Left lobe of liver (tissue), 2 donors: ENCODE data around the gene MAPKAPK2. TPM values are rescaled to one million over a fixed set of nuclear protein-coding genes. Genes with fewer than 3 reads are reported as not detected.
"Not testable (repeated sequence)": the region's sequence is repeated elsewhere in the genome, so short reads cannot be mapped to it uniquely, and the experiment has no call there.

ENCODE experiments used
- ATAC-seq: fragments of 200-7000 bp; cut with Tn5 transposase; one replicate; pipeline ENCODE4 v1.9.1; 2020; ENCODE audit warnings: mild to moderate bottlenecking, moderate library complexity
- DNase-seq: peaks from one replicate; pipeline ENCODE4 v3.0.0-alpha.2; 2020; ENCODE audit warnings: low spot score
- total RNA-seq: library from RNA; stranded (reverse); gene quantifications from one replicate; pipeline ENCODE4 v1.2.1, GENCODE V29; 2021
- donor health status: DM: no; HTN: no; CAD: no; lungs with moderate emphysema.
- donor health status: DM: no; HTN: yes; CAD: no.

Gene MAPKAPK2
- total RNA-seq, 1 donor from 2014 or later, result 41.0 TPM

DNA sequence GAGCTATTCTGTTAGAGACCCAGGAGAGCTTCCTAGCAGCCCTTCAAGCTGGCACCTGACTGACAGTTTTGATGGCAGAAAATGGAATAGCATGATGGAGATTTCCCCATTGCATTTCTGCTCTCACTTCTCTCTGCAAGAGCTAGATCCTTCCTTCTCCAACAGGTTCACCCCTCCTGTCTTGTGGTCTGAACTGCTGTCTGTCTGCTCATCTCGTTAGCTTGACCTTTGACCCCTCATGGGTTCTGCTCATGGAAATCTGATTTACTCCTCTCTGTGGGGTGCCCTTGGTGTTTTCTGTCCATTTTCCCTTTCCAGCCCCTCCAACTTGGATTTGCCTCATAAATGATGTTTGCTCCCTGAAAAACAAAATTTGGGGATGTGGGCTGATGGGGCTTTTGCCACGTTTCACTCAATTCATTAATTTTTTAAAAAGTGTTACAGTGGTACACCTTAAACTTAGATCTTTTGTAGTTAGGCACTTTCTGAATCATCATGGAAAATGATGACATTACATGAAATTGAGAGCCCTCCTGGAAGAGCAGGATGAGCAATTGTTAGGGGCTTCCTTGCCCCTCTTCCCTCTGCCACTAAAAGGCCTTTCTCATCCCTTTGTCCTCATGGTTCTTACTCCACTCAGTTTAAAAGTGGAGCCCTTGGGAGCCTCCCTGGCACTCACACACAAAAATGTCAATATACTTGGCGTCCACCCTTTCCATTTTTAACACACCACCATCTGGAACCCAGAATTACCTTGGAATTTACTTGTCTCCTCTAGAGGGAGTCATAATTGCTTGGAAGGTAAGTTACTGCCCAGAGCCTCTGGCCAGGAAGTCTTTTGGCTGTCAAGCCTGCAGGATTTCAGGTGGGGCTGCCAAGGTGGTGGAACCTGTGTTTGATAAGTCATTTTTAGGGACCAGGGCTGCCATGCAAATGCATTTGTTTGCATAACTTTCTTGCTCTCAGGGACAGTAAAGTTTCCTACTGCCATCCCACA lies 54.0 kb downstream of the MAPKAPK2 start:
- DNase-seq, result no peak

DNA sequence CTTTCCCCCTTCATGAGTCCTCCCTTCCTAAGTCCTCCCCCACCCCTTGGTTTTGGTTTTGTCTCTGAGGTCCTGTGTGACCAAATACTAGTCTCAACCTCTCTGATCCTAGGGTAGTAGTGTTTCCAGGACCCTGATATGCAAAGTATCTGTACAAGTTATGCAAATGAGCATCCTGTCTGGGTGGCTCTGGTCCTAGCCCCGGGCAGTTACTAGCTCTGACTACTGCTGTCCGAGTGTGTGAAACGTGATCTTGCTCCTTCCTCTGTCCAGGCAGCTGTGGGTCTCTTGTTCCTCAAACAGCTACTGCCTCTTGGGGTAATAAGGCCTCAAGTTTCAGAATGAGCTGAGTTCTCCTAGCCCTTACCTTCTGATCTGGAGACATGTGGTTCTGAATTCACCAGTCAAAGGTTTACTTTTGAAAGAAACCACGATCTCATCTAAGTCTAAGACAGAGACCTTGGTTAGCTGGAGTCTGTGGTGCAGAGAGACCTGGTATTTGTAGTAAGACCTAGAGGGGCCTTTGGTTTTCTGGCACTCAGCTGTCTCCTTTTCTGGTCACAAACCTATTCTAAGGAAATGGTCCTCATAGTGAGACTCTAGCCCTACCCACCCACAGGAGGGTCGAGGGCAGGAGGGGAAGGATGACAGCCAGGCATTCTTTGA lies 54.8 kb downstream of the MAPKAPK2 start:
- DNase-seq, result no peak
- ATAC-seq, result no peak

More for the DNA sequence above, 54.0 kb downstream of the MAPKAPK2 start:
- ATAC-seq, result no peak

DNA sequence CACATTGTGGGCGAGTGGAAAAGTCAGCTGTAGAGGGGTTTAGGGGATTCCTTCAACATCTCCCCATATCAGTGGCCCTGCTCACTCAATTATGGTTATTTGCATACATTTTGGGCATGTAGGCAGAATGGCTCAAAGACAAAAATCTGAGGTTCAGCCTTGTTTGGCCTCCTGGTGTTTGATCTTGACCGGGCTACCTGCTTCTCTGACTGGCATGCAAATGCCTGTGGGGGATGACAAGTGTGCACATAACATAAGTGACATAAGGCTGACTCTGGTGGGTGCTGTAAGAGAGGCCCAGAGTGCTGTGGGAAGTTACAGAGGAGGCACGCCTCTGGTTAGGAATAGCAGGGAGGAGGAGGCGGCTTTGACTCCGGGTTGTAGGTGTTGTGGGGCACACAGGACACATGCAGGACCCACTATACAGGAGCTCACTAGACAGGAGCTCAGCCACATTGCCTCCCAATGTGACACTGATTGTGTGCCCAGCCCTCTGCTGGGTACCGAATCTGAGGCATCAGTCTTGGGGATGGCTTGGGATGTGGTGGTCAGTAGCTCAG lies 56.5 kb downstream of the MAPKAPK2 start:
- ATAC-seq (no peak), DNase-seq (no peak)

DNA sequence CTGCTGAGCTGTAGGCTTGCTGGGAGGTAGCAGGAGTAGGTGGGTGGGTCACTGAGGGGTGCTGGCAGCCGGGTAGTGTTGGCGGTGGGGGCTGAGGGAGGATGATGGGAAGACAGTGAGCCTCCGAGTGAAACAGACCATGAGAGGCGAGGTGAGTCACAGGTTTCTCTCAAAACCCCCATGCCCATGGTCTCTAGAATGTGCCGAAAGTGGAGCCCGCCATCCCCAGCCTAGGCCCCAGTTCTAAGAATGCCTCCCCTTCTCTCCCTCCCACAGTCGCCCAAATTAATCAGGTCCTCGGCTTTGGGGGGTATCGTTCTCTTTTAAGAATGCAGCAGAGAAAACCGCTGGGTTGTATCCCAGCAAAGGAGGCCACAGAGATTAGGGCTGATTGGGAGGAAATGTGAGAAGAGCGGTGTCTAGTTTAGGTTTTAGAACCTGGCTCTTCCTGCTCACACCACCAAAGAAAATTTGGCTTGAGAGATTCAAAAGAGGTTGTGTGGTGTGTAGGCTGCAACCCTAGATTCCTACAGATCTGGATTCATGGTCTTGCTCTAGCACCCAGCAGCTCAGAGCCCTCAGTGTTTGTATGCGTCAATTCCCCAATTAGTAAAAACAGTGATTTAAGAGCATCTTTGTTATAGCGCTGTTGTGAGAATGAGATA lies 58.1 kb downstream of the MAPKAPK2 start:
- DNase-seq (no peak), ATAC-seq (no peak)

DNA sequence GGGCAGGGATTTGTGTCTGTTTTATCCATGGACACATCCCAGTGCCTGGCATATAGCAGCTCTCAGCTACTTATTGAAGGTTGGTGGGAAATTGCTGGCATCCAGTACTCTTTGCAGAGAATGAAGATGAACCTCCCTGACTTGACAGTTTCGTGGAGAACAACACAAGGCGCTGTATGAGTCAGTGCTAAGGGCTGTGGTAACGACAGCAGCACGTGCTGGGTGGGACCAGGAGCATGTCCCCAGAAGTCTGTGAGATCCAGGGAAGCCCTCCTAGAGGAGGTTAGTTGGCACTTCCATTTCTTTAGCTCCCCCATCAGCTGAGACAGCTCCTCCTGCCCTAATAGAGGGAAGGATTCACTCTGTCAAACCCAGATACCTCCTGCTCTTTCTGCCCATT lies 60.0 kb downstream of the MAPKAPK2 start:
- DNase-seq (no peak), ATAC-seq (no peak)

DNA sequence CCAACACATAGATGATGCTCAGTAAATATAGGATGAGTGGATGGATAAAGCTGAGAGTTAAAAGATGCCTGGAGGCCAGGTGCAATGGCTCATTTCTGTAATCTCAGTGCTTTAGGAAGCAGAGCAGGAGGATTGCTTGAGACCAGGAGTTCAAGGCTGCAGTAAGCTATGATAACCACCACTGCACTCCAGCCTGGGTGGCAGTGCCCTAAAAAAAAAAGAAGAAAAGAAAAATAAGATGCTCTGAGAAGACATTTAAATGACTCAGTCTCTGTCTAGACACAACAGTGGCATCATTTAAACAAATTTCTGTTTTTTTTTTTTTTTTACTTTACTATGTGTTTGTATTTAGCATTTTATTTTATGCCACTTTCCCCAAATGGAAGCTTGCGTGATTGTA lies 60.6 kb downstream of the MAPKAPK2 start:
- ATAC-seq, result no peak
- DNase-seq, result no peak

DNA sequence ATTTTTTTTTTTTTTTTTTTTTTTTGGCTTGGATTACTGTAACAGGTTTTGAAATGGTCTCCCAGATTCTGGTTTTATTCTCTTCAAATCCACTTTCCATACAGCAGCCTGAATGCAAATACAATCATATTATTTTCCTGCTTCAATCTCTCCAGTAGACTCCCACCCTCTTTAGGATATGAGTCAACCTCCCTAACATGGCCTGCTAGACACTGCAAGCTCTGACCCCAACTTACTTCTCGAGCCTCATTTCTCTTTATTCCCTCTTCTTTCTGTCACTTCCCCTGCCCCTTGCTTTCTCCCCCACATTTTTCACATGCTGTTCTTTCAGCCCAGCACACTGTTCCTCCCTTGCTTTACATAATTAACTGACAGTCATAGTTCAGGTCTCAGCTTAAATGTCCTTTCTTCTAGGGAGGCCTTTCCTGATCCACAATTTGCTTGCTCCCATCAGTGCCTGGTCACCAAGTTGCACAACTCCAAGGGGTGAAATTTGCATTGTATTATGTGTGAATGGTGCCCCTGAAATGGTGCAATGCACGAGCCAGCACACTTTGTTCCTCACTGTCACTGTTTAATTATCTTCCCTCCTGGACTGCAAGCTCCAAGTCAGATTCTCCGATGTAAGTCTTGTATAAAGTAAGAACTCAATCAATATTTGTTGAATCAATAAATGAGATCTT lies 63.8 kb downstream of the MAPKAPK2 start:
- DNase-seq, result no peak
- ATAC-seq, result no peak

DNA sequence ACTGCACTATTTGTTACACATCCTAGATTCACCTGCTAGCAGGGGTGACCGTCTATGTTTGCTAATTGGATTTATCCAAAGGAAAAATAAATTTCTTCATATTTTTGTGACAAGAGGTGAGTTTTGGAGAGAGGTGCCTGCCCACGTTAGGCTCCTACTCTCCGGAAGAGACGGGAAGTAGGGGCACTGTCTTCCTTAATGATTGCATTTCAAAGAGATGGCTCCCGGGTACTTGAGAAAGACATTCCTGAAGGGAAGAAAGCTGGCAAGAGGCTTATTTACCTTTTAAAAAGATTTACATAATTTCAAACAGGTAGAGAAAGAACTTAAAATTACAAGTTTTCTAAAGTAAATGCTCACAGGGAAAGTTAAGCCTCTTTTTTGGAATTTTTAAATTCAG lies 67.2 kb downstream of the MAPKAPK2 start:
- no peak for DNase-seq
- no peak for ATAC-seq

DNA sequence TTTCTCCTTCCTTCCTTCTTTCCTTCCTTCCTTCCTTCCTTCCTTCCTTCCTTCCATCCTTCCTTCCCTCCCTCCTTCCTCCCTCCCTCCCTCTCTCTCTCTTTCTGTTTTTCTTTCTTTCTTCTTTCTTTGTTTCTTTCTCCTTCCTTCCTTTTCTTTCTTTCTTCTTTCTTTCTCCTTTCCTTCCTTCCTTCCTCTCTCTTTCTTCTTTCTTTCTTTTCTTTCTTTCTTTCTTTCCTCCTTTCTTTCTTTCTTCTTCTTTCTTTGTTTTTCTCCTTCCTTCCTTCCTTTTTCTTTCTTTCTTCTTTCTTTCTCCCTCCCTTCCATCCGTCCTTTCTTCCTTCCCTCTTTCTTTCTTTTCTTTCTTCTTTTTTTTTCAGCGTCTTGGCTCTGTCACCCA lies 67.8 kb downstream of the MAPKAPK2 start:
- no peak for ATAC-seq
- no peak for DNase-seq

DNA sequence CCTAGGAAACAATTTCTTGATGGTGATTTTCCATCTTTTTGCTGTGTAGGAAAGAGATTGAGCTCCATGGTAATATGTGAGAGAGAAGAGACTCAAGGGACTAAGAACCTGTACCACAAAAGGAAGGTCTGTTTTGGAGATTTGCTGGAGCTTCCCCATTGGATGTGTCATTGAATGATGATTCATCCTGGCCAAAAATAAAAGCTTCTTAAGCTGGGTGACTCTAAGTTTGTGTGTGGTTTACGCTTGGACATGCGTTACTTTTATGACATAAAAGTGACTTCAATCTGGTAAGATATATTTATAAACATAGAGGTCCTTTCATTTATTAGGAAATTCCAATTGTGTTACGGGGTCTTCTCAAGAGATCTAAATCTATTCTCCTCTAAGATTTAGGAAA lies 68.4 kb downstream of the MAPKAPK2 start:
- no peak for DNase-seq

DNA sequence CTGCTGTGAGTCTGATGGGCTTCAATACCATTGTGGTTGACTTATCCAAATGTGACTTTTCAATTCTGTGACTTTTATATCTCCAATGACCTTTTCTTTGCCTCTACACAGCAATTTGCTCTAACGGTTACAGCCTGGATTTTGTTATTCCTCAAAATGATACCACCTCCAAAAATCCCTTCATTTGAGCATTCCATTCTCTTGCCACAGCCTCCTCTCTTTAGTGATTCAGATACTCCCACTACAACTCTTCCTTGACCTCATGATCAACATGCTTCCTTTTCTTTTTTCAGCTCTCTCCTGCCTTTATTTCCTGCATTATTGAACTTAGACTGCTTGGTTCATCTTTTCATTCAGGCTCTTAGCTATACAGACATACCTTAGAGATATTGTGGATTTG lies 69.3 kb downstream of the MAPKAPK2 start:
- ATAC-seq (no peak), DNase-seq (no peak)

More for the DNA sequence above, 68.4 kb downstream of the MAPKAPK2 start:
- ATAC-seq, result no peak

DNA sequence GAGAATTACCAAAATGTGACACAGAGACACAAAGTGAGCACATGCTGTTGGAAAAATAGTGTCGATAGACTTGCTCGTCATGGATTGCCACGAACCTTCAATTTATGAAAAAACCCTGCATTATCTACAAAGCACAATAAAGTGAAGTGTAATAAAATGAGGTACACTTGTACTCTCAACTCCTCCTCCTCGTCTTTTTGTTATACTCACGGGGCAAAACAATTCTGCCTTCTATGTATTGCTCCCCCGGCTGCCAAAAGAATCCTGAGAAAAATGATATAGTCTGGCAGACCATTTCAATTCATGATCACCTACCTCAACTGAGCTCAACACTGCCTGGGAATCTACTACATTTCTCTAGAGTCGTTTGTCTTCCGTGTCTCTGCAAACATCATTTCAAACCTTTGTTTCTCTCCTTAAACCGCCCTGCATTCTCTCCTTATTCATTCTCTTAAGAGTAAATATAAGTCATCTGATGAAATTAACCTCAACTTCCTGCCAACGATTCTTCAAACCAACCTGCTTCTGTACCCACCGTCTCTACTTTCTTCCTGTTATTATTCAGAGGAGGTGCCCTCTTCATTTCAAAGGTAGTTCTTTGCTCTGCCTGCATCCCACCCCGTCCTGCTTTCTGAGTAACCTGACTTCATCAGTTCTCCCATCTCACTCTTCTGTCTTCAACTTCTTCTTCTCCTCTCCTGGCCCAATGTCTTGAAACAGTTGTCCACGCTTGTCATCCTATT lies 73.0 kb downstream of the MAPKAPK2 start:
- no peak for DNase-seq
- ATAC-seq, result no peak

DNA sequence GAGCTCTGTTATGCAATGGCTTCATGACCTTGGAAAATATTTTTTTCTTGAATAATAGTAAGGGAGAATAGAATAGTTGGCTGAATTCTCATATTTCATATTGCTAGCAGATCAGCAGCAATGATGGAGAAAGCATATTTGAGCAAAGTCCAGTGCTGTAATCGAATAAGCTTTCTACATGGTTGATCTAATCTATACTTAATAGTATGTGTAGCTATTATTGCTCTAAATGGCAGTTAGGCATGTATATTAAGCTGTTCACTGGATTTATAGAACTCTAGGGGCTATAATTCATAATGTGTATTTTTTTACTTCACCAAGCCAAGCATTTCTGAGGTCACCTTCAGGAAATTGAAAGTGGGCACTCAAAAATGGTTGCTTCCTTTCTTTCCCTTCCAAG lies 75.9 kb downstream of the MAPKAPK2 start:
- no peak for DNase-seq
- ATAC-seq, result no peak

DNA sequence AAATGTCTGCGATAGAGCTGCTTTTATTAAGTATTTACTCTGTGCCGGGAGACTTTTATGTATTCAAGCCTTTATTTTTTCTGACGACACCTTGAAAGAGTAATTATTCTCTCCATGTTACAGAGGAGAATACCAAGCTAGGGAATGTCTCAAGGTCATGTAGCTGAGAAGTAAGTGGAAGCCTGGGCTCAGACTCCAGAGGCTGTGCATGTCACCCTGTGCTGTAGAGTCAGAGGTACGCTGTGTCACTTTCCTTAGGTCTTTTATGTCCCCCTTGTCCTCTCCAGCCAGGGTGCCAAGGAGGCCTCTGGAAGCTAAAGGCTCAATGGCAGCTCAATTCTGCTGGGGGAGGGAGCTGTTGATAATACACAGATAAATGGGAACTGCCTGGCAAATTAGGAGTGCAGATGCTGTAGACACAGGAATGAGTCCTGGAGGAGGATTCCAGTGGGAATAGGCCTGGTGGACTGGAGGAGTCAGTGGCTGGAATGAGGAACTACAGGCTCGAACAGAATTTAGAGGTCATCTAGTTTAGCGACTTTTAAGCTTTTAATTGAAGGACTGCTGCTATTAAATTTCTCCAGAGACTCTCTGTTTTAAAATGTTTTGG lies 76.6 kb downstream of the MAPKAPK2 start:
- DNase-seq (no peak), ATAC-seq (no peak)

DNA sequence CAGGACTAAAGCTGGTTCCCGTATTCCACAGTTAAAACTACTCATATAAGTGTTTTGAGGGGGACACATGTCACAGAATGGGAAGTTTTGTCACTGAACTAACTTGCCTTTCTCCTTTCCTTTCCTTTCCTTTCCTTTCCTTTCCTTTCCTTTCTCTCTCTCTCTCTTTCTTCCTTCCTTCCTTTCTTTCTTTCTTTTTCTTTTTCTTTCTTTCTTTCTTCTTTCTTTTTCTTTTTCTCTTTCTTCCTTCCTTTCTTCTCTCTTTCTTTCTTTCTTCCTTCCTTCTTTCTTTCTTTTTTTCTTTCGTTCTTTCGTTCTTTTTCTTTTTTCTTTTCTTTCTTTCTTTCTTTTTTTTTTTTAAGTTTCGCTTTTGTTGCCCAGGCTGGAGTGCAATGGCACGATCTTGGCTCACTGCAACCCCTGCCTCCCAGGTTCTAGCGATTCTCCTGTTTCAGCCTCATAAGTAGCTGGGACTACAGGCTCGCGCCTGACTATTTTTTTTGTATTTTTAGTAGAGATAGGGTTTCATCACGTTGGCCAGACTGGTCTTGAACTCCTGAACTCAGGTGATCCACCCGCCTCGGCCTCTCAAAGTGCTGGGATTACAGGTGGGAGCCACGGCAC lies 78.1 kb downstream of the MAPKAPK2 start:
- not testable (repeated sequence) for DNase-seq, ATAC-seq

DNA sequence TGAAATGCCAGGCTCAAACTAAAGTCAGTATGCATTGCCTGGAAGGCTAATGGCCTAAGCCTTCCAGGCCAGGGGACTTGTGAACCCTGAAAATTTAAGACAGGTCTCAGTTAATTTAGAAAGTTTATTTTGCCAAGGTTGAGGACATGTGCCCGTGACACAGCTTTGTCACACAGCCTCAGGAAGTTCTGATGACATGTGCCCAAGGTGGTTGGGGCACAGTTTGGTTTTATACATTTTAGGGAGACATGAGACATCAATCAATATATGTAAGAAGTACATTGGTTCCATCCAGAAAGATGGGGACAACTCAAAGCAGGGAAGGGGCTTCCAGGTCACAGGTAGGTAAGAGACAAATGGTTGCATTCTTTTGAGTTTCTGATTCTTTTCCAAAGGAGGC lies 81.1 kb downstream of the MAPKAPK2 start:
- DNase-seq, ATAC-seq: not testable (repeated sequence)

DNA sequence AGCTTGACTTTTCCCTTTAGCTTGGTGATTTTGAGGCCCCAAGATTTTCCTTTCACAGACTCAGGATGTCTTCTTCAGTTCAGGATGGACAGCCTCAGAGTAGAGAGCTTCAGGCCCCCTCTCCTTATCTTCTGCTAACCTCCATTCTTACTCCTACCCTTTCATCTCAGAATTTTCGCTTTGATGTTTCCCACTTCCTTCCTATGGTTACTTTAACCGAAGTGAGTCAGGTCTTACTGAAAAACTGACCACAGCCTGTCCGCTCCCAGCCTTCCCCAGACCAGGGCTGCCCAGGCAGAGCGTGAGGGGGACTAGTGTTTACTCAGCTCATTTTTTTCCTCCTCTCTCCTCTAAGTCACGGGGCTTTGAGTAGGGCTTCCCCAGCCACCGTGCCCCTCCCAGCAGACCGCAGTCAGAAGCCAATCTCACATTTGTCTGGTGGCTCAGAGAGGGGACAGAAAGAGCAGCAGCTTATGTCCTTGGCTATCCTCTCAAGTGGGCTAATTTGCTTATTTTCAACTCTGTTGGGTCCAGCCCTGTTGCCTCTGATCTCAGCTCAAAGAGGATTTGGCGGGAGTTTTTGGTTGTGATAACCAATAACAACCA lies 81.6 kb downstream of the MAPKAPK2 start:
- DNase-seq (no peak), ATAC-seq (peak; percentile 55)

DNA sequence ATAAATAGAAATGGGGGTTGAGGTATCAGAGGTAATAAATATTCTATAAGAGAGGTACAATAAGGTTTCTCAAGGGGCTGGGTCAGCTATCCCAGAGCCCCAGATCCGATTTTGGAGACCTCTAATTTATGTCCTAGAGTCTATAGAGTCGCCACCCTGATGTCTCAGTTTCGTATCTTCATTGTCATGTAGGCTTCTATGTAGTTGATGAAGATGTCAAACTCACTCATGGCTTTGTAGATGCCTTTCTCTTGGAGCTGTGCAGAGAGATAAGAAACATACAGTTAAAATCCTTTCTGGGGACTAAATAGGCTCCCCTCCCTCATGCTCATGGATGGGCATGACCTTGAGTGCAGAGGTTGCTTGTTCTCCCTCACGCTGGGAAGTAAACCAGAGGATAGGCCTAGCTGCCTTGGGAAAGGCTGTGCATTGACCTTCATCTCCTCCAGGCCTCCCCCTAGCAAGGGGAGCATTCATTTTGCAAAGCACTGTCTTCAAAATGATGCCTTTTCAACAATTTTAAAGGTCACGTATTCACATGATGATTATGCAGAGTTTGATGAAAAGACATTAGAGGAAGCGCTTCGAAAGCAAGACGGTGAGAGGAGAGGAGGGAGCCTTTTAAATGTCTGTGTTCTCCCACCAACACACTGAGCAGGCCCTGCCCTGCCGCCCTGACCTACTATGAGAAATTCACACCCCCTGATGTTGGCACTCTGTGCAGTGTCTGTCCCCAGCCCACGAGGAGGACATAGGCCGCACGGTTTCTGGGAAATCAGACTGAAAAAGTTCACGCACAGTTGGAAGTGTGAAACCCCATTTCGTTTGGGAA lies 84.0 kb downstream of the MAPKAPK2 start:
- no peak for DNase-seq
- ATAC-seq, result no peak
